Motor neuron (in vitro differentiated cells): ENCODE data around the gene BDKRB2. TPM values are rescaled to one million over a fixed set of nuclear protein-coding genes. Genes with fewer than 3 reads are reported as not detected.

Experiments used
- ATAC-seq, 8 experiments: fragments of 200-7000 bp; cut with Tn5 transposase; replicated peaks in 6 of 8; 2 replicates each; pipeline ENCODE4 v1.8.0; 2021; ENCODE audit warnings: mild to moderate bottlenecking in 8 of 8, moderate library complexity in 8 of 8
- H3K27ac ChIP-seq, 2 donors: fragments of 250-450 bp; sonication (Bioruptor Pico); 2 replicates each; pipeline ENCODE4 v1.9.0; 2021; ENCODE audit warnings: antibody characterized with exemption in 2 of 2, mild to moderate bottlenecking in 2 of 2, moderate library complexity in 1 of 2
- H3K4me1 ChIP-seq, 2 donors: fragments of 250-450 bp; sonication (Bioruptor Pico); replicated peaks in 1 of 2; 2 replicates each; pipeline ENCODE4 v1.6.1; 2021; ENCODE audit warnings: antibody characterized with exemption in 2 of 2, mild to moderate bottlenecking in 2 of 2, moderate library complexity in 1 of 2
- H3K4me3 ChIP-seq, 5 donors: fragments of 250-450 bp; sonication (Bioruptor Pico); 2 replicates each; pipeline ENCODE4 v1.9.0; 2021; ENCODE audit warnings: antibody characterized with exemption in 5 of 5, mild to moderate bottlenecking in 5 of 5, moderate library complexity in 4 of 5
- WGBS, 10 experiments: fragments of 450-650 bp; shearing (Covaris generic); methylation state at CpG; one replicate each; pipeline ENCODE4 v1.0.0; 2022; 5-methylcytosine and 5-hydroxymethylcytosine counted together
- in situ Hi-C, 9 experiments: fragments of 400-800 bp; cut with MboI; loops; one replicate each; pipeline ENCODE4 v1.15.0; 2021; ENCODE audit warnings: low sequenced_read_pairs in 9 of 9, low pct_unique_long_range_greater_than_20kb in 2 of 9; ENCODE audit not compliant: unreplicated experiment in 9 of 9
- total RNA-seq, 8 experiments: library from RNA; unstranded; fragments of 300-600 nt; gene quantifications; 2 replicates each; pipeline versions ENCODE4 v1.2.3 to v1.2.4, GENCODE V29; 2022

The BDKRB2 gene
- total RNA-seq, 8 experiments from 2014 or later = 0.11 to 321 (median 0.90) TPM

DNA sequence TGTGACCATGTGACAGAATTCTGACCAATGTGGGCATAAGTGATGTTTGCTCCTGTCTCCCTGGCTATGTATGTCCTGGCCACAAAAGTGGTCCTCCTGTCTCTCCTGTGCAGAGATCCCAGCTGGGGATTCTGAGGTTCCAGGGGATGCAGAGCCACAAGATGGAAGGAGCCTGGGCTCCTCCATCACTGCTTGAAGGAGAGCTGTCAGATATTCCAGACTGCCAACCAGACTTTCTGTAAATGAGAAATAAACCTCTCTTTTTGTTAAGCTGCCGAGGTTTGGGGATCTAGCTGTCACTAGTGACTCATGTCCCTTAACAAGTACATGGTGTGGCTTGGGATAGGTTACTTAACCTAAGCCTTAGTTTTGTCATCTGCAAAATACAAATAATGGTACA, 73.3 kb downstream of the BDKRB2 start:
- in situ Hi-C loops = loop anchor here in 7 of 9 experiments (10.0 to 25.0 kb wide), 7 partner anchors 173 to 723 kb away; no protein-coding TSS in a partner anchor
- 89 to 100% methylated on average over 1 of the region's 1 CpG; no CpG with 5 or more reads in 8 of the 10 experiments for WGBS, 10 experiments
- H3K4me1 ChIP-seq = peaks cover 10 to 13% of the 10 kb centered on the region in 2 donors
- H3K4me3 ChIP-seq = no peak overlapping the region
- H3K27ac ChIP-seq = no peak overlapping the region
- no peak for ATAC-seq

- no peak overlapping the region for H3K27ac ChIP-seq
- peaks cover 9 to 11% of the 10 kb centered on the region in 2 donors for H3K4me1 ChIP-seq
- in situ Hi-C loops = loop anchor here in 7 of 9 experiments (10.0 to 25.0 kb wide), 7 partner anchors 175 to 725 kb away; no protein-coding TSS in a partner anchor
- no peak for ATAC-seq
- 82 to 100% (median 84%) methylated on average over 1 to 5 of the region's 8 CpGs; no CpG with 5 or more reads in 6 of the 10 experiments for WGBS, 10 experiments
- no peak overlapping the region for H3K4me3 ChIP-seq
Measured at GRCh38 chr14:96279564-96279963, 74.9 kb downstream of the BDKRB2 start.

DNA sequence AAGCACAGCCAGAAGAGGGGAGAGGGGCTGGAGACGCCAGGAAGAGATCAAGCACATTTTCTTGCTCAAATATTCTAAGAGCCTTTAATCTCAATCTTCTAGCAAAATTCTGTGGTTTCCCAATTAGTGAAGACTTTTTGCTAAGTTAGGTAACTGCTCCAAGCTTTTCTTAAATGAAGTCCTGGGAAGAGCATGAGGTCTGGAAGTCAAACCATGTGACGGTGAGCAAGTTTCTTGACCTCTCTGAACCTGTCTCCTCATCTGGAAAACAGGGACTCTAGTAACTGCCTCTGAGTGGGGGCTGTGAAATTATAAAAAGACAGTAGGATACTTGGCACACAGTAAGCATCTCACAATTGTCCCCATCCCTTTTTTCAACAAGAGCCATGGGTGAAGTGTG, 75.5 kb downstream of the BDKRB2 start:
- H3K4me3 ChIP-seq = no peak overlapping the region
- in situ Hi-C loops = loop anchor here in 2 of 9 experiments (25.0 kb wide), 2 partner anchors 268 to 718 kb away; no protein-coding TSS in a partner anchor
- WGBS, 10 experiments = 71 to 100% (median 100%) methylated on average over 1 to 2 of the region's 2 CpGs; no CpG with 5 or more reads in 3 of the 10 experiments
- no peak overlapping the region for H3K27ac ChIP-seq
- no peak for ATAC-seq
- peaks cover 3 to 6% of the 10 kb centered on the region in 2 donors for H3K4me1 ChIP-seq

DNA sequence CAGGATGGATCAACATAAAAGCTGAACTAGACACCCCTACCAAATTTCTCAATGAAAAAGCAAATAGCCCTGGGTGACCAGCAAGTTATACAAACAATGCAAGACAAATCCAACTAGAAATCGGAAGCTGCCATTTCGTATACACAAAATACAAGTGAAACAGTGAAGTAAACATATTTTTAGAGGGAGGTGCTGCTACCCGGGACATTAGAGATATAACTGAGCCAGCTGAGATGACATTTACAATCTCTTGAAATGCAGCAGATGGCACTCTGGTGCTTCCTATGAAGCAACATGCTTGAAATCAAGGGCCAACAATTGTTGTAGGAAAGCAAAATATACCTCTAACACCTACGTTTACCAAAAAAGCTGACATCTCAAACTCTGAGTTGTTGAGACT, 76.8 kb downstream of the BDKRB2 start:
- in situ Hi-C loops = loop anchor here in 2 of 9 experiments (25.0 kb wide), 2 partner anchors 269 to 719 kb away; no protein-coding TSS in a partner anchor
- no peaks in the 10 kb centered on the region for H3K4me1 ChIP-seq
- WGBS, 10 experiments = 54 to 94% (median 80%) methylated on average over 2 to 4 of the region's 4 CpGs; no CpG with 5 or more reads in 3 of the 10 experiments
- ATAC-seq = peak in 1 of 8 experiments; percentile 44
- H3K27ac ChIP-seq = no peak overlapping the region
- no peak overlapping the region for H3K4me3 ChIP-seq

DNA sequence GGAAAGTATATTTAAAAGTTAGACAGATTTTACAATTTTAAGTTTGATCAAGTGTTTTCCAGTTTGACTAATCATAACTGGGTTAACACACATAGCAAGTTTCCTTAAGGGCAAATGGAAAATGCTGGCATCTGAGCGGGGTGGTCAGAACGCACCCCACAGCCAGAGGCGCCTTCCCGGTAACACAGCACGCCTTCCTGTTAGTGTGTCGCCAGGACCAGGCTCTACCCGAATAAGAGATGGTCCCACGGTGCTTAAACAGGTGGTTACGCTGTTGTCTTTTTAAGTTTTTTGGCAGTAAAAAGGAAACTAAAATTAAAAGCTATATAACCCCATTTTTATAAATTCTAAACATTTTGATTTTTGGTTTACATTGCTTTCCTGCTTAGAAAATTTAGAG, 79.4 kb downstream of the BDKRB2 start:
- WGBS, 10 experiments = 85 to 100% (median 95%) methylated on average over 2 to 9 of the region's 9 CpGs; no CpG with 5 or more reads in 1 of the 10 experiments
- no peak overlapping the region for H3K27ac ChIP-seq
- no peaks in the 10 kb centered on the region for H3K4me1 ChIP-seq

DNA sequence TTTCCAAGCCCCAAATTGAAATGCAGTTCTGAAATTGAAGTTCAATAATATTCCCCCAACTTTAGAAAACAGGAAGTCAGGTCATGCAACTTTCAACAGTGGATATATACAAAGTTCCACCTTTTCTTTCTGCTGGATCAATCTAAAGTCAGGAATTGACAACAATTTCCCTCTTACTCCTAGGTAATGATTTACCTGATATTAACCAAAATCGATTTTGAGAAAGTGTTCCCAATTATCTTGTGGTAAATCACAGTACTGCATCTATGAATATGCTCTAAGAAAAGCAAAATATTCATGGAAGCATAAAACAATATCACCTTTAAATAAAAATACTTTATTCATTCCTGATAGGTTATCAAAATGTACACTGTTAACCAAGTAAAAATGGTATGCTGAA, 79.8 kb downstream of the BDKRB2 start:
- in situ Hi-C loops = loop anchor here in 2 of 9 experiments (25.0 kb wide), 2 partner anchors 272 to 722 kb away; no protein-coding TSS in a partner anchor
- WGBS, 10 experiments = 33 to 100% (median 95%) methylated on average over 1 of the region's 1 CpG; no CpG with 5 or more reads in 2 of the 10 experiments
- no peak for ATAC-seq
- Histone ChIP-seq H3K27ac (no peak overlapping the region), H3K4me3 (no peak overlapping the region), H3K4me1 (no peaks in the 10 kb centered on the region)

More for the DNA sequence above, 79.4 kb downstream of the BDKRB2 start:
- in situ Hi-C loops = loop anchor here in 2 of 9 experiments (25.0 kb wide), 2 partner anchors 272 to 722 kb away; no protein-coding TSS in a partner anchor
- H3K4me3 ChIP-seq = no peak overlapping the region
- ATAC-seq = no peak

DNA sequence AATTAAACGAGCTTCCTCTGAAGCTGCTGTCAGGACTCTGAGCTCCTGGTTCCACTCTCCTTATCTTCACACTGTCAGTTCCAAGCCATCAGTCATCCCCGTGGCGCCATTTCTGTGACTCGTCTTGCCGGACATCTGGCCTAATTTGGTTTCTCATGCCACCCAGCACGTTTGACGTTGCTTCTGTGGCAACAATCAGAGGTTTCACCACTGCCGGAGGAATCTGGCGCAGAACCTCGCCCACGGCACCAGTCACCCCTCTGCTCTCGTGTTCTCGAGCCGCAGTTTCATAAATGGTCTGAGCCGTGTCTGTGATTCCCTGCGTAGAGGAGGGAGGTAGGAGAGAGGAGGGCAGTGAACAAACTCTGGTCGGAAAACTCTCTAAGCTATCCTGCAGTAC, 81.0 kb downstream of the BDKRB2 start:
- ATAC-seq = no peak
- H3K4me1 ChIP-seq = no peaks in the 10 kb centered on the region
- WGBS, 10 experiments = 20 to 97% (median 87%) methylated on average over 2 to 16 of the region's 17 CpGs; no CpG with 5 or more reads in 3 of the 10 experiments
- no peak overlapping the region for H3K27ac ChIP-seq
- in situ Hi-C loops = loop anchor here in 2 of 9 experiments (25.0 kb wide), 2 partner anchors 273 to 723 kb away; no protein-coding TSS in a partner anchor
- no peak overlapping the region for H3K4me3 ChIP-seq

- no peaks in the 10 kb centered on the region for H3K4me1 ChIP-seq
- WGBS, 10 experiments = 50 to 100% (median 74%) methylated on average over 1 of the region's 1 CpG; no CpG with 5 or more reads in 2 of the 10 experiments
- in situ Hi-C loops = loop anchor here in 2 of 9 experiments (25.0 kb wide), 2 partner anchors 274 to 724 kb away; no protein-coding TSS in a partner anchor
- no peak for ATAC-seq
- no peak overlapping the region for H3K27ac ChIP-seq
- H3K4me3 ChIP-seq = no peak overlapping the region
Measured at GRCh38 chr14:96286251-96286650, 81.6 kb downstream of the BDKRB2 start.

DNA sequence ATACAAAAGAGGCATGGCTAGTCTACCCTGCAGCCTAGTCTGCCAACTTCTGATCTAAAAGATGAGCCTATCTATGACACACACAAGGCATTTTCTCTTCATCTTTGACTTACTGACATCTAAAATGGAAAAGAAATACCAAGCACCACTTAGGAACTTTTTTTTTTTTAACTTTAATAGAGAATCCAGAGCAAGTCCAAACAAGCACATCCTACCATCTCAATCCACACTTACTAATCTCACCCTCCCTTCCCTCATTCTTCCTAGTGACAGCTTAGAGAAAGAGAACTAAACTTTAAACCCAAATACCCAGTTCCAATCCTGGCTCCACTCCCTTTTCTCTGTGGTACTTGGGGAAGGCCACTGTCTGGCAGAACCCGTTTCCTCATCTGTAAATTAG, 83.2 kb downstream of the BDKRB2 start:
- no peak for ATAC-seq
- WGBS, 10 experiments = 100% methylated on average over 1 of the region's 1 CpG; no CpG with 5 or more reads in 6 of the 10 experiments

More for the DNA sequence above, 83.2 kb downstream of the BDKRB2 start:
- Histone ChIP-seq H3K4me3 (no peak overlapping the region), H3K4me1 (no peaks in the 10 kb centered on the region), H3K27ac (no peak overlapping the region)
- in situ Hi-C loops = loop anchor here in 2 of 9 experiments (25.0 kb wide), 2 partner anchors 276 to 726 kb away; no protein-coding TSS in a partner anchor

Other genes starting within 250 kb of the BDKRB2 start
- gene C14orf132, start 165.5 kb upstream of the BDKRB2 start, total RNA-seq = 100 to 1,000 TPM in 1 of 8 experiments, 10 to 100 TPM in 7; 17.9 to 140 (median 66.8) TPM
- 1 to 10 TPM in 3 of 8 experiments, under 1 TPM in 4, not detected in 1; 0.19 to 4.7 (median 0.27) TPM for gene BDKRB1, start 51.4 kb downstream of the BDKRB2 start, total RNA-seq
- gene ATG2B, start 158.5 kb downstream of the BDKRB2 start, total RNA-seq = 10 to 100 TPM; 11.1 to 27.3 (median 16.7) TPM
- 10 to 100 TPM; 13.6 to 32.6 (median 24.6) TPM for gene GSKIP, start 158.7 kb downstream of the BDKRB2 start, total RNA-seq
- gene AK7, start 187.3 kb downstream of the BDKRB2 start, total RNA-seq = 10 to 100 TPM in 1 of 8 experiments, 1 to 10 TPM in 4, under 1 TPM in 3; 0.40 to 23.8 (median 1.1) TPM